Measurements from ENCODE around the gene KLHL5. TPM values are rescaled to one million over a fixed set of nuclear protein-coding genes. Genes with fewer than 3 reads are reported as not detected.

Gene KLHL5
- total and polyA plus RNA-seq, 12 donors, result 11.3 to 63.8 (median 32.8) TPM

DNA sequence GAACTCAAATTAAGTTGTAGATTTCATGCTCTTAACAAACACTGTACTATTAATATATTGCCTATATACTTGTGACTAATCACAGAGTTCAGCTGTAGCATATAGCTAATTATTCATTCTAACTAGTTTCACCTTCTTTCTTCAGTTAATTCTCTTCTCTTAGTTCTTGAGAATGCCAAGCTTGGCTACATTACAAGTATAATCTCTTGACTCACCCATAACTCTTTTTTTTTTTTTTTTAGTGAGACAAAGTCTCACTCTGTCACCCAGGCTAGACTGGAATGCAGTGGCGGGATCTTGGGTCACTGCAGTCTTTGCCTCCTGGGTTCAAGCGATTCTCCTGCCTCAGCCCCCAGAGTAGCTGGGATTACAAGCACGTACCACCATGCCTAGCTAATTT lies 5.4 kb downstream of the KLHL5 start:
- Histone ChIP-seq H3K27ac (no peak overlapping the region), H3K27me3 (no peaks in the 10 kb centered on the region), H3K4me1 (replicated peaks in 1 of 2) (peaks cover 16 to 31% of the 10 kb centered on the region in 2 donors), H3K9me3 (replicated peaks in 1 of 3) (no peaks in the 10 kb centered on the region), H3K36me3 (replicated peaks in 1 of 2) (no peaks in the 10 kb centered on the region), H3K4me3 (no peak overlapping the region)
- DNase-seq, result peak in 1 of 7 donors; percentile 17
- no peak for TF ChIP-seq POLR2A (IDR thresholded peaks at IDR 0.05)
- TF ChIP-seq, protein P1, sequence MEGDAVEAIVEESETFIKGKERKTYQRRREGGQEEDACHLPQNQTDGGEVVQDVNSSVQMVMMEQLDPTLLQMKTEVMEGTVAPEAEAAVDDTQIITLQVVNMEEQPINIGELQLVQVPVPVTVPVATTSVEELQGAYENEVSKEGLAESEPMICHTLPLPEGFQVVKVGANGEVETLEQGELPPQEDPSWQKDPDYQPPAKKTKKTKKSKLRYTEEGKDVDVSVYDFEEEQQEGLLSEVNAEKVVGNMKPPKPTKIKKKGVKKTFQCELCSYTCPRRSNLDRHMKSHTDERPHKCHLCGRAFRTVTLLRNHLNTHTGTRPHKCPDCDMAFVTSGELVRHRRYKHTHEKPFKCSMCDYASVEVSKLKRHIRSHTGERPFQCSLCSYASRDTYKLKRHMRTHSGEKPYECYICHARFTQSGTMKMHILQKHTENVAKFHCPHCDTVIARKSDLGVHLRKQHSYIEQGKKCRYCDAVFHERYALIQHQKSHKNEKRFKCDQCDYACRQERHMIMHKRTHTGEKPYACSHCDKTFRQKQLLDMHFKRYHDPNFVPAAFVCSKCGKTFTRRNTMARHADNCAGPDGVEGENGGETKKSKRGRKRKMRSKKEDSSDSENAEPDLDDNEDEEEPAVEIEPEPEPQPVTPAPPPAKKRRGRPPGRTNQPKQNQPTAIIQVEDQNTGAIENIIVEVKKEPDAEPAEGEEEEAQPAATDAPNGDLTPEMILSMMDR (IDR thresholded peaks at IDR 0.05), result no peak
- intact Hi-C loops (cut with DNase I), result no loop called here
- WGBS, 4 donors, result 71 to 85% (median 79%) methylated on average over 3 of the region's 3 CpGs

DNA sequence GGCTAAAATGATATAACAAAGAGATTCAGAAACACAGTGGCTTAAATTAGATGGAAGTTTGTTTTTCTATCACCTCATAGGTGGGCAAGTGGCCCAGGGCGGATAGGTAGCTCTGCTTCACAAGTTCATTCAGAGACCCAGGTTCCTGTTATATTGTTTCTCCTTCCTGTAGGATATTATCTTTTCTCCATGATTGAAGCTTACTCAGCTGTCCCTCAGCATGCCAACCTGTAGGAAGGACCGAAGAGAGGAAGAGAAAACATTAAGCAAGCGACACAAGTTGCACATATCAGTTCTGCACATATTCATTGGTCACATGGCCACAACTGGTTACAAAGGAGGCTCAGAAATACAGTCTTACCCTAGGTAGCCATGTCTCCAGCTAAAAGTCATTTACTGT lies 6.9 kb downstream of the KLHL5 start:
- H3K4me1 ChIP-seq (replicated peaks in 1 of 2), result peaks cover 7 to 23% of the 10 kb centered on the region in 2 donors
- WGBS, 4 donors, result 65 to 89% (median 80%) methylated on average over 3 of the region's 3 CpGs
- H3K4me3 ChIP-seq, result no peak overlapping the region
- TF ChIP-seq, protein P1 (IDR thresholded peaks at IDR 0.05), result no peak
- no peak for TF ChIP-seq POLR2A (IDR thresholded peaks at IDR 0.05)
- H3K27me3 ChIP-seq, result no peaks in the 10 kb centered on the region
- H3K9me3 ChIP-seq (replicated peaks in 1 of 3), result no peaks in the 10 kb centered on the region
- intact Hi-C loops (cut with DNase I), result no loop called here
- no peak for DNase-seq
- H3K36me3 ChIP-seq (replicated peaks in 1 of 2), result no peaks in the 10 kb centered on the region
- no peak overlapping the region for H3K27ac ChIP-seq

DNA sequence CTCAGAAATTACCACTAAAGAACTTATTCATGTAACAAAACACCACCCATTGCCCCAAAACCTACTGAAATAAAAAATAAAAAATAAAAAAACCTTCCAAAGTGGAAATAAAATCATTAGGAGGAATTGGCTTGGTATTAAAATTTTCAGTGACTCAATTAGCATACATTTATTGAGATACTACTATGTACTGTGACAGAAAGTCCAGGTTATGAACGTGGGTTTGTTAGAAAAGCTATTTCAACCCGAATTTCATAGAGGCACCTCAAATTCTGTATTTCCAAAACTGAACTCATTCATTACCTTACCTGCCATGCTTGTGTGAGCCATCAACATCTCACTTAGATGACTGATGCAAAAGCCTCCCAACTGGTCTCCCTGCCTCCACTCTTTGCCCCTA lies 16.8 kb downstream of the KLHL5 start:
- no peaks in the 10 kb centered on the region for H3K9me3 ChIP-seq (replicated peaks in 1 of 3)
- 91 to 99% (median 97%) methylated on average over 2 of the region's 2 CpGs for WGBS, 4 donors
- TF ChIP-seq POLR2A (IDR thresholded peaks at IDR 0.05), result no peak
- TF ChIP-seq, protein P1 (IDR thresholded peaks at IDR 0.05), result no peak
- no peak for DNase-seq
- H3K4me1 ChIP-seq (replicated peaks in 1 of 2), result no peaks in the 10 kb centered on the region
- H3K4me3 ChIP-seq, result no peak overlapping the region
- intact Hi-C loops (cut with DNase I), result no loop called here
- no peaks in the 10 kb centered on the region for H3K27me3 ChIP-seq
- H3K36me3 ChIP-seq (replicated peaks in 1 of 2), result peaks cover 0 to 11% of the 10 kb centered on the region in 2 donors
- H3K27ac ChIP-seq, result no peak overlapping the region

DNA sequence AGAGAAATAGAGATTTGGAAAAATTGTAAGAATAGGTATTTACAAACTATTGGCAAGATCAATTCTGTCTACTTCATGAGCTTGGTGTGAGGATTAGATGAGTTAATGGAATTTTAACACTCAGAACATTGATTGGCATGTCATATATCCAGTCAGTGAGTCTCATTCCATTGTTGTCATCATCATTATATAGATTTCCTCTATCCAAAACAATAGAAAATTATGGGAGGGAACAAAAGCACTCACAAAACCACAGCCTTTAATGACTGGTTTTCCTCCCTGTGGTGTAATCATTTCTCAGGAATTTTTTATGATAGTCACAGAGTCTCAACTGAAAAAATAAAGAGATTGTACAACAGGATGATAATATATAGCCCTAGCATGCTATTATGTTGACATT lies 21.1 kb downstream of the KLHL5 start:
- Histone ChIP-seq H3K9me3 (replicated peaks in 1 of 3) (no peaks in the 10 kb centered on the region), H3K4me1 (replicated peaks in 1 of 2) (peaks cover 0 to 7% of the 10 kb centered on the region in 2 donors), H3K4me3 (no peak overlapping the region), H3K27ac (no peak overlapping the region), H3K27me3 (no peaks in the 10 kb centered on the region), H3K36me3 (replicated peaks in 1 of 2) (peaks cover 0 to 11% of the 10 kb centered on the region in 2 donors)
- TF ChIP-seq POLR2A (IDR thresholded peaks at IDR 0.05), result no peak
- TF ChIP-seq, protein P1 (IDR thresholded peaks at IDR 0.05), result no peak
- DNase-seq, result no peak
- intact Hi-C loops (cut with DNase I), result no loop called here
